SU-DHL-6 (cell line): ENCODE results near the gene PRKAG1.

Experiments
- H2AFZ ChIP-seq: fragments of 200-600 bp; sonication (generic); 2 replicates; pipeline ENCODE4 v1.6.1; 2014; ENCODE audit warnings: low read depth, mild to moderate bottlenecking, moderate library complexity, mixed read lengths, antibody characterized with exemption, low read length; ENCODE audit not compliant: severe bottlenecking
- H3F3A ChIP-seq: fragments of 200-600 bp; shearing (Covaris generic); 2 replicates; pipeline ENCODE4 v1.6.0; 2016; ENCODE audit warnings: antibody characterized with exemption, mild to moderate bottlenecking; ENCODE audit not compliant: insufficient read depth
- H3K27ac ChIP-seq: fragments of 200-600 bp; sonication (generic); 2 replicates; pipeline ENCODE4 v1.5.1; 2016; ENCODE audit warnings: low read depth, mild to moderate bottlenecking, low read length, moderate library complexity, mixed read lengths
- H3K27me3 ChIP-seq: fragments of 200-600 bp; sonication (generic), shearing (Covaris generic); 2 replicates; pipeline ENCODE4 v1.6.0; 2014; ENCODE audit warnings: mild to moderate bottlenecking, low read length
- H3K36me3 ChIP-seq: fragments of 200-600 bp; sonication (generic); 2 replicates; pipeline ENCODE4 v1.6.1; 2014; ENCODE audit warnings: mild to moderate bottlenecking, low read length, mixed read lengths
- H3K4me2 ChIP-seq: fragments of 300-600, 200-600 bp; shearing (Covaris generic), sonication (generic); 2 replicates; pipeline ENCODE4 v1.6.0; 2014; ENCODE audit warnings: low read length, low read depth, mild to moderate bottlenecking; ENCODE audit not compliant: poor library complexity, severe bottlenecking
- H3K4me3 ChIP-seq: fragments of 200-600 bp; sonication (generic); 2 replicates; pipeline ENCODE4 v1.5.1; 2014; ENCODE audit warnings: antibody characterized with exemption, low read length, mild to moderate bottlenecking, mixed read lengths; ENCODE audit not compliant: insufficient read depth, poor library complexity, severe bottlenecking
- H3K79me2 ChIP-seq: fragments of 200-600 bp; sonication (generic); 2 replicates; pipeline ENCODE4 v1.6.1; 2014; ENCODE audit warnings: mild to moderate bottlenecking, low read length, moderate library complexity; ENCODE audit not compliant: insufficient read depth
- H3K9ac ChIP-seq: fragments of 200-600 bp; sonication (generic); 2 replicates; pipeline ENCODE4 v1.7.0; 2014; ENCODE audit warnings: mild to moderate bottlenecking, low read length
- H3K9me2 ChIP-seq: fragments of 200-600 bp; sonication (generic); replicated peaks from 2 replicates; pipeline ENCODE4 v1.6.1; 2014; ENCODE audit warnings: low read length; ENCODE audit not compliant: insufficient read depth
- H3K9me3 ChIP-seq: fragments of 200-600 bp; sonication (generic); 2 replicates; pipeline ENCODE4 v1.6.1; 2014; ENCODE audit warnings: low read length, mixed read lengths; ENCODE audit not compliant: insufficient read depth
- H4K20me1 ChIP-seq: fragments of 200-600 bp; sonication (generic); 2 replicates; pipeline ENCODE4 v1.6.1; 2014; ENCODE audit warnings: low read depth, mild to moderate bottlenecking, antibody characterized with exemption, low read length, moderate library complexity, mixed read lengths
- EZH2phosphoT487 ChIP-seq: fragments of 200-600 bp; sonication (generic), shearing (Covaris generic); conservative IDR thresholded peaks from 2 replicates; pipeline ENCODE4 v1.6.1; 2018; ENCODE audit warnings: mild to moderate bottlenecking, antibody characterized with exemption, low read length, moderate library complexity, mixed read lengths
- TF ChIP-seq, protein P1 (sequence below): fragments of 200-600 bp; sonication (generic); IDR thresholded peaks from one replicate; pipeline ENCODE4 v1.5.1; 2017; ENCODE audit warnings: antibody characterized with exemption, mild to moderate bottlenecking, low read length, moderate library complexity; ENCODE audit not compliant: insufficient read depth, poor library complexity, severe bottlenecking

The PRKAG1 gene

GRCh38 chr12:48982397-48983080, 36.0 kb downstream of the PRKAG1 start:
- H3K4me3 ChIP-seq = no peak overlapping the region
- no peaks in the 10 kb centered on the region for H3K9me3 ChIP-seq
- no peak overlapping the region for H3K27ac ChIP-seq
- no peaks in the 10 kb centered on the region for H3K36me3 ChIP-seq
- no peak overlapping the region for H2AFZ ChIP-seq
- H3K79me2 ChIP-seq = no peaks in the 10 kb centered on the region
- H3K9me2 ChIP-seq = no peaks in the 10 kb centered on the region
- no peaks in the 10 kb centered on the region for H3F3A ChIP-seq
- no peak overlapping the region for H3K4me2 ChIP-seq
- TF ChIP-seq, protein P1, sequence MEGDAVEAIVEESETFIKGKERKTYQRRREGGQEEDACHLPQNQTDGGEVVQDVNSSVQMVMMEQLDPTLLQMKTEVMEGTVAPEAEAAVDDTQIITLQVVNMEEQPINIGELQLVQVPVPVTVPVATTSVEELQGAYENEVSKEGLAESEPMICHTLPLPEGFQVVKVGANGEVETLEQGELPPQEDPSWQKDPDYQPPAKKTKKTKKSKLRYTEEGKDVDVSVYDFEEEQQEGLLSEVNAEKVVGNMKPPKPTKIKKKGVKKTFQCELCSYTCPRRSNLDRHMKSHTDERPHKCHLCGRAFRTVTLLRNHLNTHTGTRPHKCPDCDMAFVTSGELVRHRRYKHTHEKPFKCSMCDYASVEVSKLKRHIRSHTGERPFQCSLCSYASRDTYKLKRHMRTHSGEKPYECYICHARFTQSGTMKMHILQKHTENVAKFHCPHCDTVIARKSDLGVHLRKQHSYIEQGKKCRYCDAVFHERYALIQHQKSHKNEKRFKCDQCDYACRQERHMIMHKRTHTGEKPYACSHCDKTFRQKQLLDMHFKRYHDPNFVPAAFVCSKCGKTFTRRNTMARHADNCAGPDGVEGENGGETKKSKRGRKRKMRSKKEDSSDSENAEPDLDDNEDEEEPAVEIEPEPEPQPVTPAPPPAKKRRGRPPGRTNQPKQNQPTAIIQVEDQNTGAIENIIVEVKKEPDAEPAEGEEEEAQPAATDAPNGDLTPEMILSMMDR = no peak
- TF ChIP-seq EZH2phosphoT487 = no peak
- H3K27me3 ChIP-seq = no peaks in the 10 kb centered on the region
- H4K20me1 ChIP-seq = no peaks in the 10 kb centered on the region
- H3K9ac ChIP-seq = no peak overlapping the region

- H3K9me2 ChIP-seq = no peaks in the 10 kb centered on the region
- no peaks in the 10 kb centered on the region for H3K9me3 ChIP-seq
- H3K36me3 ChIP-seq = no peaks in the 10 kb centered on the region
- TF ChIP-seq, protein P1 = no peak
- TF ChIP-seq EZH2phosphoT487 = no peak
- H3K27ac ChIP-seq = no peak overlapping the region
- H3K4me2 ChIP-seq = no peak overlapping the region
- no peak overlapping the region for H2AFZ ChIP-seq
- no peaks in the 10 kb centered on the region for H3K79me2 ChIP-seq
- H3F3A ChIP-seq = no peaks in the 10 kb centered on the region
- H3K27me3 ChIP-seq = no peaks in the 10 kb centered on the region
- no peaks in the 10 kb centered on the region for H4K20me1 ChIP-seq
- H3K9ac ChIP-seq = no peak overlapping the region
- H3K4me3 ChIP-seq = no peak overlapping the region
Measured at GRCh38 chr12:48981757-48982157, 36.8 kb downstream of the PRKAG1 start.

DNA sequence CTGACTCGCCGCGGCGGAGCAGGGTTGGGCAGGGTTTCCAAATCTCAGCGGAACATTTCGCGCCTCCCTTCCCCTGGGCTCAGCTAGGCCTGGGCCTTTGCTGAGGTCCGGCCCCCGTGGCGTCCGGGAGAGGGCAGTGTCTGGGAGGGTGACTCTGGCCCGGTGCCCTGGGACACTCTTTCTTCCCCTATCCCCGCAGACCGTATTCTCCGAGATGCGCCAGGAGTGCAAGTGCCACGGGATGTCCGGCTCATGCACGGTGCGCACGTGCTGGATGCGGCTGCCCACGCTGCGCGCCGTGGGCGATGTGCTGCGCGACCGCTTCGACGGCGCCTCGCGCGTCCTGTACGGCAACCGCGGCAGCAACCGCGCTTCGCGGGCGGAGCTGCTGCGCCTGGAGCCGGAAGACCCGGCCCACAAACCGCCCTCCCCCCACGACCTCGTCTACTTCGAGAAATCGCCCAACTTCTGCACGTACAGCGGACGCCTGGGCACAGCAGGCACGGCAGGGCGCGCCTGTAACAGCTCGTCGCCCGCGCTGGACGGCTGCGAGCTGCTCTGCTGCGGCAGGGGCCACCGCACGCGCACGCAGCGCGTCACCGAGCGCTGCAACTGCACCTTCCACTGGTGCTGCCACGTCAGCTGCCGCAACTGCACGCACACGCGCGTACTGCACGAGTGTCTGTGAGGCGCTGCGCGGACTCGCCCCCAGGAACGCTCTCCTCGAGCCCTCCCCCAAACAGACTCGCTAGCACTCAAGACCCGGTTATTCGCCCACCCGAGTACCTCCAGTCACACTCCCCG, 37.4 kb downstream of the PRKAG1 start:
- Histone ChIP-seq H3K9ac (no peak overlapping the region), H3K79me2 (no peaks in the 10 kb centered on the region), H3K9me3 (no peaks in the 10 kb centered on the region), H3K4me2 (peak overlapping the region; percentile 8), H3K9me2 (no peaks in the 10 kb centered on the region), H3K36me3 (no peaks in the 10 kb centered on the region), H3K27me3 (no peaks in the 10 kb centered on the region), H2AFZ (no peak overlapping the region), H3K4me3 (no peak overlapping the region), H3K27ac (no peak overlapping the region), H4K20me1 (no peaks in the 10 kb centered on the region), H3F3A (no peaks in the 10 kb centered on the region)
- TF ChIP-seq, protein P1 = no peak
- no peak for TF ChIP-seq EZH2phosphoT487
